GM18870 (cell line): Measurements from ENCODE around the gene CYP2J2.
"Not testable (repeated sequence)": the region's sequence is repeated elsewhere in the genome, so short reads cannot be mapped to it uniquely, and the experiment has no call there.

Experiments
- ATAC-seq: cut with Tn5 transposase; IDR thresholded peaks from one replicate; pipeline ENCODE4 v1.9.1; 2021; ENCODE audit warnings: moderate library complexity; ENCODE audit not compliant: unreplicated experiment

CYP2J2 gene

GRCh38 chr1:59919746-59920145, 6.8 kb downstream of the CYP2J2 start:
- no peak for ATAC-seq

GRCh38 chr1:59917785-59918180, 8.8 kb downstream of the CYP2J2 start:
- ATAC-seq = no peak

- ATAC-seq = no peak
Measured at GRCh38 chr1:59917026-59917784, 9.4 kb downstream of the CYP2J2 start.

- ATAC-seq = no peak
Measured at GRCh38 chr1:59915516-59915915, 11.1 kb downstream of the CYP2J2 start.

GRCh38 chr1:59914791-59915286, 11.7 kb downstream of the CYP2J2 start:
- ATAC-seq = not testable (repeated sequence)

- no peak for ATAC-seq
Measured at GRCh38 chr1:59908682-59909081, 17.9 kb downstream of the CYP2J2 start.

- no peak for ATAC-seq
Measured at GRCh38 chr1:59908084-59908483, 18.5 kb downstream of the CYP2J2 start.

- ATAC-seq = no peak
Measured at GRCh38 chr1:59906931-59907330, 19.6 kb downstream of the CYP2J2 start.

- ATAC-seq = peak; percentile 78
Measured at GRCh38 chr1:59903141-59903754, 23.3 kb downstream of the CYP2J2 start.

- no peak for ATAC-seq
Measured at GRCh38 chr1:59901770-59902388, 24.7 kb downstream of the CYP2J2 start.

- no peak for ATAC-seq
Measured at GRCh38 chr1:59900640-59901039, 25.9 kb downstream of the CYP2J2 start.

- ATAC-seq = no peak
Measured at GRCh38 chr1:59898927-59899326, 27.6 kb downstream of the CYP2J2 start.

- no peak for ATAC-seq
Measured at GRCh38 chr1:59897165-59897564, 29.4 kb downstream of the CYP2J2 start.

- ATAC-seq = no peak
Measured at GRCh38 chr1:59892841-59893811, 33.4 kb downstream of the CYP2J2 start.

- ATAC-seq = no peak
Measured at GRCh38 chr1:59885160-59885832, 41.3 kb downstream of the CYP2J2 start.

GRCh38 chr1:59880735-59881134, 45.8 kb downstream of the CYP2J2 start:
- no peak for ATAC-seq

GRCh38 chr1:59879996-59880505, 46.5 kb downstream of the CYP2J2 start:
- ATAC-seq = no peak

GRCh38 chr1:59879574-59879973, 47.0 kb downstream of the CYP2J2 start:
- peak; percentile 74 for ATAC-seq

- no peak for ATAC-seq
Measured at GRCh38 chr1:59878370-59878769, 48.2 kb downstream of the CYP2J2 start.

GRCh38 chr1:59877108-59877682, 49.4 kb downstream of the CYP2J2 start:
- ATAC-seq = no peak
